ENCODE results near the gene RRP7A.
"Not testable (repeated sequence)": the region's sequence is repeated elsewhere in the genome, so short reads cannot be mapped to it uniquely, and the experiment has no call there.

RRP7A gene

GRCh38 chr22:42522546-42522945 lies 3.0 kb upstream of the RRP7A start:
- DNase-seq (ENCODE audit: extremely low read depth, low read depth), result no peak
- no peak for TF ChIP-seq CTCF (IDR thresholded peaks at IDR 0.05; ENCODE audit: low read depth, low read length)

DNA sequence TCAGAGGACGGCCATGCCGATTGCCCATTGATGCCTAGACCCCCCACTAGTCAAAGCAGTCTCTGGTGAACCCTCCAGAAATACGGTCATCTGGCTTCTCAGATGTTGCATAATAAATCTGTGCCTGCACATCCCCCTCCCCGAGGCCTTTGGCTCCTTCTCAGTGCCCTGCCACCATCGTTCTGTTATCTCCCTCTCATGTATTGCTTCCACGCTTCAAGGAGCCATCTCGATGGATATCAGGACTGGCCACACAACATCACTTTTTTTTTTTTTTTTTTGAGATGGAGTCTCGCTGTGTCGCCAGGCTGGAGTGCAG lies 1.6 kb upstream of the RRP7A start:
- DNase-seq (ENCODE audit: extremely low read depth, low read depth), result no peak
- no peak for TF ChIP-seq CTCF (IDR thresholded peaks at IDR 0.05; ENCODE audit: low read depth, low read length)

- not testable (repeated sequence) for DNase-seq (ENCODE audit: extremely low read depth, low read depth)
Measured at GRCh38 chr22:42518638-42519524, 715 bp downstream of the RRP7A start.

DNA sequence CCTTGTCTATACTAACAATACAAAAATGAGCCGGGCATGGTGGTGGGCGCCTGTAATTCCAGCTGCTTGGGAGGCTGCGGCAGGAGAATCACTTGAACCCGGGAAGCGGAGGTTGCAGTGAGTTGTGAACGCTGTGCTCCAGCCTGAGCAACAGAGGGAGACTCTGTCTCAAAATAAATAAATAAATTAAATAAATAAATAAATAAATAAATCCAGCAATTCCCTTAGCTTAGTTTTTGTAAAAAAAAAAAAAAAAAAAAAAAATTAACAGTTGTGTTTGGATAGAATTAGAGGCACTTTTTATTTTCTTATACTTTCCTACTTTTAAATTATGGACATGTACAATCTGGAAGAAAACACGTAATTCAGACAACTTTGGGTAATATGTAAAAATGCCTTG lies 2.5 kb downstream of the RRP7A start:
- not testable (repeated sequence) for DNase-seq (ENCODE audit: extremely low read depth, low read depth)

DNA sequence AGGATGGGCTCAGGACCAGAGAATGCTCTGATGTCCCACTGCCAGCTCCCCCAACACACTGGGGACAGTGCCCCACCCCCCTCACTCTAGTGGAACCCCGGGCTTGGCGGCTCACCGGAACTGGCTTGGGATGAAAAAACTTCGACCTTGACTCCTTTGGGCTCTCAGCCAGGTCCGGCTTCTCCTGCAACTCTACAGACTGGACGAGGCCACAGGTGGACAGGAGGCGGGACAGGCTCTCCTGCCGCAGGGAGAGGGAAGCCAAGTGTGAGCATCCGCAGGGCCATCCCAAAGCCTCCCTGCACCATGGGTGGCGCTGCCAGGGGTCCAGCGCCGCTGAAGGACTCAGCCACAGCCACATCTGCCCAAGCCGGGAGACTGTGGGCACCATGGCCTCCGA lies 3.7 kb downstream of the RRP7A start:
- no peak for DNase-seq (ENCODE audit: extremely low read depth, low read depth)
- TF ChIP-seq CTCF (IDR thresholded peaks at IDR 0.05; ENCODE audit: low read depth, low read length), result no peak

DNA sequence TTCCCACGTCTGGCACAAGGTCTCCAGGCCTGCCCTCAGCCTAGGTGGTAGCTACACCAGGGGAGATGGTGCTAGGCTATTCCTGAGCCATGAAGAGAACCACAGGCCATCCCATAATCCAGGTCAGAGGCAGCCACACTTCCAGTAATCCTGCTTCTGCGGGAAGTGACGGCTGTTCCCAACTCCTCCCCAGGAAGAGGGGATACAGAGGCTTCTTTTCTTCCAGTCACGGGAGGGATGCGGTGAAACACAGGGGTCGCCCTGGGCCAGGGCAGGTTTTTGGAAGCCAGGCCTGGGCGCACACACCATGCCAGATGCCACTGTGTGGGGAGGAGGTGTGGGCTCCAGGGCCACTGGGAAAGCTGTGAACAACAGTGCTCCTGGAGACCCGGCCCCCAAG lies 4.3 kb downstream of the RRP7A start:
- DNase-seq (ENCODE audit: extremely low read depth, low read depth), result not testable (repeated sequence)

GRCh38 chr22:42514331-42514730 lies 5.3 kb downstream of the RRP7A start:
- DNase-seq (ENCODE audit: extremely low read depth, low read depth), result not testable (repeated sequence)

DNA sequence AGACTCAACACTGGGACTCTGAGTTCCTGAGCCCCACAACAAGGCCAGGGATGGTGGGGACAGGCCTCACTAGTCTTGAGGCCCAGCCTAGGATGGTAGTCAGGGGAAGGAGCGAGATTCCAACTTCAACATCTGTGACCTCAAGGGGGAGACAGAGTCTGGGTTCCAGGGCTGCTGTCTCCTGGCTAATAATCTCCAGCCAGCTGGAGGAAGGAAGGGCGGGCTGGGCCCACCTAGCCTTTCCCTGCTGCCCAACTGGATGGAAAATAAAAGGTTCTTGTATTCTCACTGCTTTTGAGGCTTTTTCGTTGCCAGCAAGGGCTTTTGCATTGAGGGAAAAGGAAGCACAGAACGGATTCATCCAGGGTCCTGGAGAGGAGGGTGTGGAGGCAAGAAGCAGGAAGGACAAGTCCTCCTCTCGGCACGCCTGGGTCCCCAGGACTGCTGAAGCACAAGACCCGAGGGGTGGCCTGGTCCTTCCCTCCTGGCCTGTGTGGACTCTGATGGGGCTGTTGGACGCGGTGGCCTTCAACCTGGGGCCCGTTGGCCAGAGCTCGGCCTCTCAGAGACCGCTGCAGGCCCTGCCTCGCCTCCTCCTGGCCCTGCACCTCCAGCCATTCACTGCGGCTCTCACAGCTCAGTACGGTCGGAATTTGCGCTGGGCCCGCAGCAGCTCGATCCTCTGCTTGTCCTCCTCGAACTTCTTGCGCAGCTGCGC lies 7.2 kb downstream of the RRP7A start:
- not testable (repeated sequence) for DNase-seq (ENCODE audit: extremely low read depth, low read depth)

DNA sequence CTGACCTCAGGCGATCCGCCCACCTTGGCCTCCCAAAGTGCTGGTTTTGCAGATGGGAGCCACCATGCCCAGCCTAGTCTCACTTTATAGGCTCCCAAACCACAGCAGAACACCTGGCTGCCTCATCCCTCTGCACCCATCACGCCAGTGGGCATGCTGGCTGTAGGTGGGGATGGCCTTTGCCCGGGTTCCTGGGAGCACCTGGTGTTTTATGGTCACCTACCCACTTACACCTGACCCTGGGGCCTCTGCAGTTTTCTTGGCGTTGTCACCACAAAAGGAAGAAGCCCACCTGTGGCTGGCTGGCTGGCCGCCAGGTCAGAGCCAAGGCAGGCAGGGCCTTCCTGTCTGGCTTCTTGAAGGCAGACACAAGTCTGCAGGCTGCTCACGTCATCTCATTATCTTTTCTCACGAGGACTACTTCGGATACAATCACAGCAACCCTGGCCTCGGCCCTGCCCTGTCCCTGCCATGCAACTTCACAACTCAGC lies 8.2 kb downstream of the RRP7A start:
- no peak for DNase-seq (ENCODE audit: extremely low read depth, low read depth)
- TF ChIP-seq CTCF (IDR thresholded peaks at IDR 0.05; ENCODE audit: low read depth, low read length), result no peak

- no peak for TF ChIP-seq CTCF (IDR thresholded peaks at IDR 0.05; ENCODE audit: low read depth, low read length)
Measured at GRCh38 chr22:42509548-42509947, 10.0 kb downstream of the RRP7A start.

DNA sequence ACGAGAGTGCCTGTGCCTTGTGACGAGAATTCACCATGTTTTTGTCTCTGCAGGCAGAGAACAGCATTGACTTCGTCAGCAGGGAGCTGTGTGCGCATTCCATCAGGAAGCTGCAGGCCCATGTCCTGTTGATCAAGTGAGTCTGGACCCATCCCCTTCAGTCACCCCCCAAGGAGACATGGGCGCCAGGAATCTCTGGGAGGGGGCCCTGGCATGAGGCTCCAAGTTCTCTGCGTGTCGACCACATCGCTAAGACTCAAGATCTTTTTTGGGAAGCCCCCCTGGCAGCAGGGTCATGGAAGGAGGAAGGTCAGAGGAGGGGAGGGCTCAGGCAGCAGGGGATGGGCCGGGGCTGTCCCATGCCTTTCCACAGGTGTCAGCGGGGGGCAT lies 10.6 kb downstream of the RRP7A start:
- DNase-seq (ENCODE audit: extremely low read depth, low read depth), result not testable (repeated sequence)

More at GRCh38 chr22:42509548-42509947, 10.0 kb downstream of the RRP7A start:
- no peak for DNase-seq (ENCODE audit: extremely low read depth, low read depth)

- not testable (repeated sequence) for DNase-seq (ENCODE audit: extremely low read depth, low read depth)
Measured at GRCh38 chr22:42508327-42508974, 11.1 kb downstream of the RRP7A start.
